Activated T-cell treated with anti-CD3 and anti-CD28 coated beads, Interleukin-2, amount 50 U/mL, for 72 hours (primary cell): ENCODE measurements around the gene NPPB. TPM values are rescaled to one million over a fixed set of nuclear protein-coding genes. Genes with fewer than 3 reads are reported as not detected.

ENCODE experiments used
- ATAC-seq, 2 donors: fragments of 150-1000 bp; cut with Tn5 transposase; replicated peaks in 1 of 2; 2 replicates each; pipeline ENCODE4 v1.10.0; 2021; ENCODE audit warnings: moderate library complexity in 2 of 2, mild to moderate bottlenecking in 1 of 2
- DNase-seq, 2 donors: peaks; one replicate each; pipeline ENCODE4 v3.0.0; 2021 to 2022; ENCODE audit warnings: mixed read lengths in 1 of 2
- H3K27ac Mint-ChIP-seq: one replicate; pipeline ENCODE4 v1.8.0; 2022; ENCODE audit warnings: mild to moderate bottlenecking, moderate library complexity, mixed read lengths
- H3K27me3 Mint-ChIP-seq: one replicate; pipeline ENCODE4 v1.8.0; 2022; ENCODE audit warnings: low read depth, mixed read lengths
- H3K36me3 Mint-ChIP-seq, 2 donors: one replicate each; pipeline ENCODE4 v1.8.0; 2022; ENCODE audit warnings: mixed read lengths in 2 of 2, mild to moderate bottlenecking in 1 of 2; ENCODE audit not compliant: insufficient read depth in 2 of 2
- H3K4me1 Mint-ChIP-seq: one replicate; pipeline ENCODE4 v1.8.0; 2022; ENCODE audit warnings: low read depth, mixed read lengths
- H3K4me3 Mint-ChIP-seq, 2 donors: one replicate each; pipeline ENCODE4 v1.8.0; 2022; ENCODE audit warnings: mild to moderate bottlenecking in 2 of 2, mixed read lengths in 2 of 2, moderate library complexity in 2 of 2
- H3K9me3 Mint-ChIP-seq, 2 donors: one replicate each; pipeline ENCODE4 v1.8.0; 2022; ENCODE audit warnings: mixed read lengths in 2 of 2
- total RNA-seq, 2 donors: library from RNA; stranded (reverse); gene quantifications; one replicate each; pipeline ENCODE4 v1.2.3, GENCODE V29; 2022

The NPPB gene
- total RNA-seq, 2 donors from 2014 or later, result not detected

- ATAC-seq (no peak), DNase-seq (no peak)
- Mint-ChIP-seq H3K27ac (no peak overlapping the region), H3K4me1 (no peaks in the 10 kb centered on the region), H3K9me3 (no peaks in the 10 kb centered on the region), H3K36me3 (peaks cover 0 to 11% of the 10 kb centered on the region in 2 donors), H3K27me3 (no peaks in the 10 kb centered on the region), H3K4me3 (no peak overlapping the region)
These were observed 17.2 kb downstream of the NPPB start for GRCh38 chr1:11841245-11842153.

- Mint-ChIP-seq H3K36me3 (peaks cover 0 to 11% of the 10 kb centered on the region in 2 donors), H3K27me3 (no peaks in the 10 kb centered on the region), H3K4me3 (no peak overlapping the region), H3K9me3 (no peaks in the 10 kb centered on the region), H3K27ac (no peak overlapping the region), H3K4me1 (no peaks in the 10 kb centered on the region)
- ATAC-seq, result no peak
- DNase-seq, result no peak
These were observed 18.7 kb downstream of the NPPB start for GRCh38 chr1:11839727-11840705.

- H3K9me3 Mint-ChIP-seq, result no peaks in the 10 kb centered on the region
- H3K4me1 Mint-ChIP-seq, result no peaks in the 10 kb centered on the region
- peak; percentile 89 to 90 for ATAC-seq
These were observed 20.1 kb downstream of the NPPB start for GRCh38 chr1:11838349-11839272.

GRCh38 chr1:11837767-11838348, 20.9 kb downstream of the NPPB start:
- Mint-ChIP-seq H3K4me1 (no peaks in the 10 kb centered on the region), H3K27me3 (no peaks in the 10 kb centered on the region)

More at GRCh38 chr1:11838349-11839272, 20.1 kb downstream of the NPPB start:
- DNase-seq, result peak; percentile 73 to 75
- Mint-ChIP-seq H3K27ac (no peak overlapping the region), H3K4me3 (no peak overlapping the region), H3K27me3 (no peaks in the 10 kb centered on the region), H3K36me3 (peaks cover 2 to 13% of the 10 kb centered on the region in 2 donors)

GRCh38 chr1:11836955-11837766, 21.6 kb downstream of the NPPB start:
- DNase-seq, result no peak

More at GRCh38 chr1:11837767-11838348, 20.9 kb downstream of the NPPB start:
- Mint-ChIP-seq H3K27ac (no peak overlapping the region), H3K9me3 (no peaks in the 10 kb centered on the region), H3K4me3 (no peak overlapping the region), H3K36me3 (peaks cover 2 to 13% of the 10 kb centered on the region in 2 donors)
- DNase-seq (no peak), ATAC-seq (no peak)

GRCh38 chr1:11835441-11836225, 23.1 kb downstream of the NPPB start:
- H3K4me3 Mint-ChIP-seq, result no peak overlapping the region
- H3K27me3 Mint-ChIP-seq, result no peaks in the 10 kb centered on the region
- H3K9me3 Mint-ChIP-seq, result no peaks in the 10 kb centered on the region
- DNase-seq (no peak), ATAC-seq (no peak)
- peaks cover 2 to 9% of the 10 kb centered on the region in 2 donors for H3K36me3 Mint-ChIP-seq
- H3K27ac Mint-ChIP-seq, result no peak overlapping the region
- no peaks in the 10 kb centered on the region for H3K4me1 Mint-ChIP-seq

More at GRCh38 chr1:11836955-11837766, 21.6 kb downstream of the NPPB start:
- Mint-ChIP-seq H3K36me3 (peaks cover 2 to 9% of the 10 kb centered on the region in 2 donors), H3K9me3 (no peaks in the 10 kb centered on the region), H3K27me3 (no peaks in the 10 kb centered on the region), H3K27ac (no peak overlapping the region), H3K4me3 (no peak overlapping the region), H3K4me1 (no peaks in the 10 kb centered on the region)
- no peak for ATAC-seq

GRCh38 chr1:11833900-11834299, 24.8 kb downstream of the NPPB start:
- Mint-ChIP-seq H3K9me3 (no peaks in the 10 kb centered on the region), H3K4me1 (no peaks in the 10 kb centered on the region), H3K36me3 (peaks cover 2 to 6% of the 10 kb centered on the region in 2 donors), H3K27ac (no peak overlapping the region), H3K4me3 (no peak overlapping the region), H3K27me3 (no peaks in the 10 kb centered on the region)
- DNase-seq (no peak), ATAC-seq (no peak)

GRCh38 chr1:11833497-11833896, 25.2 kb downstream of the NPPB start:
- DNase-seq (no peak), ATAC-seq (no peak)
- H3K36me3 Mint-ChIP-seq, result peaks cover 2 to 3% of the 10 kb centered on the region in 2 donors
- no peaks in the 10 kb centered on the region for H3K27me3 Mint-ChIP-seq
- H3K9me3 Mint-ChIP-seq, result no peaks in the 10 kb centered on the region
- H3K4me1 Mint-ChIP-seq, result no peaks in the 10 kb centered on the region
- H3K4me3 Mint-ChIP-seq, result no peak overlapping the region
- H3K27ac Mint-ChIP-seq, result no peak overlapping the region

- Mint-ChIP-seq H3K9me3 (no peaks in the 10 kb centered on the region), H3K27me3 (no peaks in the 10 kb centered on the region), H3K27ac (no peak overlapping the region), H3K36me3 (peaks cover 2% of the 10 kb centered on the region in 2 donors), H3K4me3 (no peak overlapping the region), H3K4me1 (no peaks in the 10 kb centered on the region)
- DNase-seq (no peak), ATAC-seq (no peak)
These were observed 26.6 kb downstream of the NPPB start for GRCh38 chr1:11831945-11832725.

GRCh38 chr1:11828511-11828910, 30.2 kb downstream of the NPPB start:
- H3K4me3 Mint-ChIP-seq, result no peak overlapping the region
- H3K9me3 Mint-ChIP-seq, result no peaks in the 10 kb centered on the region
- no peak for DNase-seq
- H3K36me3 Mint-ChIP-seq, result peaks cover 0 to 2% of the 10 kb centered on the region in 2 donors
- no peak for ATAC-seq
- H3K27me3 Mint-ChIP-seq, result no peaks in the 10 kb centered on the region
- H3K27ac Mint-ChIP-seq, result no peak overlapping the region
- no peaks in the 10 kb centered on the region for H3K4me1 Mint-ChIP-seq
